HG03460 (cell line): Measurements from ENCODE around the gene NRL.

Source experiments
- ATAC-seq: cut with Tn5 transposase; IDR thresholded peaks from one replicate; pipeline ENCODE4 v1.9.1; 2021; ENCODE audit not compliant: unreplicated experiment

NRL gene

GRCh38 chr14:24068711-24069410 lies 45.9 kb downstream of the NRL start:
- no peak for ATAC-seq

GRCh38 chr14:24067133-24068082 lies 47.3 kb downstream of the NRL start:
- ATAC-seq: no peak

GRCh38 chr14:24066496-24067132 lies 48.1 kb downstream of the NRL start:
- no peak for ATAC-seq

- ATAC-seq: no peak
Observed at GRCh38 chr14:24065408-24065807, 49.3 kb downstream of the NRL start.

GRCh38 chr14:24064856-24065255 lies 49.9 kb downstream of the NRL start:
- no peak for ATAC-seq

- no peak for ATAC-seq
Observed at GRCh38 chr14:24064091-24064795, 50.5 kb downstream of the NRL start.

GRCh38 chr14:24063263-24063836 lies 51.4 kb downstream of the NRL start:
- no peak for ATAC-seq

GRCh38 chr14:24062216-24062980 lies 52.4 kb downstream of the NRL start:
- ATAC-seq: no peak

GRCh38 chr14:24060984-24061913 lies 53.5 kb downstream of the NRL start:
- ATAC-seq: no peak

- no peak for ATAC-seq
Observed at GRCh38 chr14:24060443-24060842, 54.3 kb downstream of the NRL start.

GRCh38 chr14:24059841-24060388 lies 54.8 kb downstream of the NRL start:
- ATAC-seq: no peak

- no peak for ATAC-seq
Observed at GRCh38 chr14:24058951-24059475, 55.7 kb downstream of the NRL start.

- ATAC-seq: peak; percentile 48
Observed at GRCh38 chr14:24058260-24058950, 56.3 kb downstream of the NRL start.

- no peak for ATAC-seq
Observed at GRCh38 chr14:24057867-24058259, 56.9 kb downstream of the NRL start.

GRCh38 chr14:24057271-24057670 lies 57.5 kb downstream of the NRL start:
- no peak for ATAC-seq

- ATAC-seq: no peak
Observed at GRCh38 chr14:24056800-24057184, 58.0 kb downstream of the NRL start.

GRCh38 chr14:24055971-24056799 lies 58.6 kb downstream of the NRL start:
- ATAC-seq: no peak
